Upper lobe of left lung (tissue), 4 donors: ENCODE data around the gene D2HGDH.

ENCODE experiments used
- EP300 ChIP-seq, 4 donors: sonication (generic); formaldehyde crosslinking; IDR thresholded peaks; one replicate each; pipeline ENCODE4 v1.5.1; 2017; ENCODE audit warnings: antibody characterized with exemption in 4 of 4, control low read depth in 2 of 4
- POLR2A ChIP-seq, 4 donors: fragments of 450-650 bp; IDR thresholded peaks; one replicate each; pipeline ENCODE4 v1.5.1; 2016 to 2017; ENCODE audit warnings: antibody characterized with exemption in 4 of 4, mild to moderate bottlenecking in 2 of 4
- POLR2AphosphoS5 ChIP-seq, 2 donors: sonication (generic); formaldehyde crosslinking; IDR thresholded peaks; one replicate each; pipeline ENCODE4 v1.5.1; 2017; ENCODE audit warnings: antibody characterized with exemption in 2 of 2
- TF ChIP-seq, protein P1 (sequence below), 6 experiments: fragments of 450-650 bp in 4 of 6; fragments of 200-600 bp in 2 of 6; sonication (generic) in 2 of 6; IDR thresholded peaks; one replicate each; pipeline ENCODE4 v1.5.1; 2016 to 2019; ENCODE audit warnings: antibody characterized with exemption in 6 of 6

DNA sequence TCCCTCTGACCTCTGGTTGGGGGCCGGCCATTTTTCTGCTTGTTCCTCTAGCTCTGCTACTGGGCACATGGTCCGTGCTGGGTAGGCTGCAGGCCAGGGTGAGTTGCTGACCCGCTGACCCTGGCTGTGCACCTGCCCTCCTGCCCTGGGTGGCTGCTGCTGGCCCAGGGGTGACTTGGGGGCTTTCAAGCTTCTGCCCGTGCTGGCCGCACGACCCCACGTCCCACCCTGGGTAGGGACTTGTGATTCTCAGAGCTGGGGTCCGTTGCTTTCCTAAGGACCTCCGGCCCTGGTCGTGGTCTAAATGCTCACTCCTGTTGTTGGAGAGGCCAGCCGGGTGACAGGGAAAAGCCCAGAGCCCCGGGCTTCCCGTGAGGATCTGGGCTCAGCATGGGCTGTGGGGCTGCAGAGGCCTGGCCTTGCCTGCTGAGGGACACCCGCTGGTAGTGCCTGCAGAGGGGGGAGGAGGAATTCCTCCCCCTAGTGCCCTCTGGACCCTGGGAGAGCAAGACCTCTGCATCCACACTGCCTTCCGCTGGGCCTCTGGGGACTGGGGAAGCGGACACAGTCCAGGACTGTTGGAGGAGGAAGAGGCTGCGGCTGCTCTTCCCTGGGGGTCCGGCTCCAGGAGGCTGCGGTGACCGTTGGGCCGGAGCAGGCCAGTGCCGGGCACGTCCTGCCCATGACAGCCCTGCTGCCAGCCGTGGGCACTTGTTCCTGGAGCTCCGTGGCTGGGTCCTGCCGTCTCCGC lies 35.9 kb downstream of the D2HGDH start:
- TF ChIP-seq POLR2AphosphoS5 (IDR thresholded peaks at IDR 0.05) (no peak), POLR2A (IDR thresholded peaks at IDR 0.05) (no peak), EP300 (IDR thresholded peaks at IDR 0.05) (no peak)
- TF ChIP-seq, protein P1, sequence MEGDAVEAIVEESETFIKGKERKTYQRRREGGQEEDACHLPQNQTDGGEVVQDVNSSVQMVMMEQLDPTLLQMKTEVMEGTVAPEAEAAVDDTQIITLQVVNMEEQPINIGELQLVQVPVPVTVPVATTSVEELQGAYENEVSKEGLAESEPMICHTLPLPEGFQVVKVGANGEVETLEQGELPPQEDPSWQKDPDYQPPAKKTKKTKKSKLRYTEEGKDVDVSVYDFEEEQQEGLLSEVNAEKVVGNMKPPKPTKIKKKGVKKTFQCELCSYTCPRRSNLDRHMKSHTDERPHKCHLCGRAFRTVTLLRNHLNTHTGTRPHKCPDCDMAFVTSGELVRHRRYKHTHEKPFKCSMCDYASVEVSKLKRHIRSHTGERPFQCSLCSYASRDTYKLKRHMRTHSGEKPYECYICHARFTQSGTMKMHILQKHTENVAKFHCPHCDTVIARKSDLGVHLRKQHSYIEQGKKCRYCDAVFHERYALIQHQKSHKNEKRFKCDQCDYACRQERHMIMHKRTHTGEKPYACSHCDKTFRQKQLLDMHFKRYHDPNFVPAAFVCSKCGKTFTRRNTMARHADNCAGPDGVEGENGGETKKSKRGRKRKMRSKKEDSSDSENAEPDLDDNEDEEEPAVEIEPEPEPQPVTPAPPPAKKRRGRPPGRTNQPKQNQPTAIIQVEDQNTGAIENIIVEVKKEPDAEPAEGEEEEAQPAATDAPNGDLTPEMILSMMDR (IDR thresholded peaks at IDR 0.05) = no peak
